Right lung (tissue), 5 donors: ENCODE results near the gene PAPLN. TPM values are rescaled to one million over a fixed set of nuclear protein-coding genes. Genes with fewer than 3 reads are reported as not detected.

Source experiments
- DNase-seq, 2 donors: peaks; one replicate each; pipeline ENCODE4 v3.0.0-alpha.2; 2013
- polyA plus RNA-seq, 5 donors: library from polyadenylated mRNA; unstranded; fragments of 120-200 nt; gene quantifications; one replicate each; pipeline versions ENCODE4 v1.2.1 to v1.2.3, GENCODE V29; 2013; ENCODE audit warnings: inconsistent platforms in 1 of 5, low replicate concordance in 1 of 5; ENCODE audit not compliant: insufficient read length in 5 of 5, insufficient read depth in 1 of 5

Gene PAPLN
- polyA plus RNA-seq, 5 donors: 7.6 to 15.9 (median 10.2) TPM

DNA sequence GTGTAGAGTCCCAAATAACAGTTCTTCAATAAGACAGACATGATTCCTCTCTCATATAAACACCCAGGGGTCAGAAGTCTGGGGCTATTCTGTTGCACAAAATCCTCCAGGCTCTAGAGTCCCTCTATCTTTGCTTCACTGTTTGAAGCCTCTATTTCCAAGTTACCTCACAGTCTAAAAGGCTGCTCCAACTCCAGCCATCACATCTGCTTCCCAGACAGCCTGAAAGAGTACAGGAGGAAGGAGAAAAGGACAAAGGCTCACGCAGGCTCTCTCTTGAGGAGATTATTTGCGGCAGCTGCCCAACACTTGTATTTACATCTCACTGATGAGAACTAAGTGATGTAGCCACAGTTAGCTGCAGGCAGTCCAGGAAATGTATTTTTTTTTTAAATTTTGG is 6.4 kb downstream of the PAPLN start:
- DNase-seq: no peak

DNA sequence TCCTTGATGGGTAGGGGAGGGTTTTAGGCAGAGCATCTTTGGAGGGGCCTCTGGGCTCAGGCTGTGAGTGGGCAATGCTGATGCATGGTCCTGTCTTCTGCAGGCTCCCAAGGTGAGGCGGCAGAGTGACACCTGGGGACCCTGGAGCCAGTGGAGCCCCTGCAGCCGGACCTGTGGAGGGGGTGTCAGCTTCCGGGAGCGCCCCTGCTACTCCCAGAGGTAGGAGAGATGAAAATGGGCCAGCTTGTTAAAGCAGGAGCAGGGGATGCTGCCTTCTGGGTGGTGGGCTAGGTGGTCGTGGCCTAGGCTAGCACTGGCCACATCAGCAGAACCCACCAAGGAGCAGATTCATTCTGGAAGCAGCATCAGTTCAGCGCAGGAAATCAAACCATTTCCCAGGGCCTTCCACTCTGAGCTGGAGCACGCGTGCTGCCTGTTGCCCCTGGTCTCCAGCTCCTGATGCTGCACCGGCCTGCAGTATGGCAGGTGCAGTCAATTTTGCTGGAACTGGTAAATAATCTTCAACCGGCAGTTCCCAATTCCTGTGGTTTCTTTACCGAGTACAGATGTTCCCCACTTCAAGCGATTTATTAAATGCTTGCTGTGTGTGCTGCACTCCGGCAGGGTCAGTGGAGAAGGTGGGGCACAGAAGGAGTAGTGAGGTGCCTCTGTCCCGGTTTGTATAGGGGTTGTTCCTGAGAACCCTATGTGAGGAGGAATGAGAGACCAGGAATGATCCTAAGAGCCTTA is 7.4 kb downstream of the PAPLN start:
- DNase-seq: no peak

DNA sequence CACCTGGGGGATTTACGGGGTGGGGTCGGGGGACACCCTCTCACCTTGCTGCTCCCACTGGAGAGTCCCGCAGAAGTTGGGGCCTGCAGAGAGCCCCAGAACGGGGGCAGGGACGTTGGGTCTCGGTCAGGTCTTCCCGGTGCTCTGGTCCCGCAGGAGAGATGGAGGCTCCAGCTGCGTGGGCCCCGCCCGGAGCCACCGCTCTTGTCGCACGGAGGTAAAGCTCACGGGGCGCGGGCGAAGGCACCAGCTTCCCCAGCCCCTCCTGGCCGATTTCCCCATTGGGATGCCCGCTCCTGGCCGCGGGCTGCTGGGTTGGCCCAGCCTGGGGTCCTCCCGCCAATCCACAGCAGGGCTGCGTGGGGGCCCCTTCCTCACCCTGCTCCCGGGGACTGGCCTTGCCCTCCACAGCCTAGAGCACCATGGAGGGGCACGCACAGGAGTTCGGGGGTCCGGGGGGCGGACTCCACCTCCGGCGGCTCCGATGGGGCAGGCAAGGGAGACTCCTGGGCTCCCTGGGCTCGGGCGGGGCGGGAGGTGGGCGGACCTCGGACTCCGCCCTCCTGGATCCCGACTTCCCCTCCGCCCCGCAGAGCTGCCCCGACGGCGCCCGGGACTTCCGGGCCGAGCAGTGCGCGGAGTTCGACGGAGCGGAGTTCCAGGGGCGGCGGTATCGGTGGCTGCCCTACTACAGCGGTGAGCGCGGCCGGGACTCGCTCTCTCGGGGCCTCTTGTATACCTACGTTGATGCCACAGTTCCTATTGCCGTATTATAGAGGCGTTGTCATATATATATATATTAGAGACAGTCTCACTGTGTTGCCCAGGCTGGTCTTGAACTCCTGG is 8.4 kb downstream of the PAPLN start:
- no peak for DNase-seq

DNA sequence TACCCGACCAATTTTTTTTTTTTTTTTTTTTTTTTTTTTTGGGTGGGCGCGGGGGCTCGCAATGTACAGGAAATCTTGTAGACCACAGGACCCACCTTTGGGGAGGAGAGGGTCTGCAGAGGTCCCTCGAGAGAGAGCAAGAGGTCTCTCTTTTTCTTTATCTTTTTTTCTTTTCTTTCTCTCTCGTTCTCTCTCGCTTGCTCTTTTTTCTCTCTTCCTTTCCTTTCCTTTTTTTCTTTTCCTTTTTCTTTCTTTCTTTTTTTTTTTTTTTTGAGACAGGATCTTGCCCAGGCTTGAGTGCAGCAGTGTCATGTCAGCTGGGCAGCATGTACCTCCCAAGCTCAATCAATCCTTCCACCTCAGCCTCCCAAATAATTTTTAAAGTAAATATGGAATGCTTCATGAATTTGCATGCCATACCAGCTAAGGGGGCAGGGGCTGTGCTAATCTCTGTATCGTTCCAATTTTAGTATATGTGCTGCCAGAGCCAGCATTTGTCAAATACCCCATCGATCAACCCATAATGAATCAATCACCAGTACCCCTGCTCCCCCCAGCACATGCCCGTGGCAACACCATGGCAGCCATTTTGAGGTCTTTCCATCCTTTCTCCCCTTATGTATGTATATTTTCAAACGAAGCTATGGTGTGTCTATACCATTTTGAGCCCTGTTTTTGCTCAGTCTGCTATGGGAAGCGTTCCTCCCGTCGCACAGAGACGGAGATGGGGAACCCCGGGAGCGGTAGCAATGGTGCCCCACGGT is 9.3 kb downstream of the PAPLN start:
- DNase-seq: no peak

DNA sequence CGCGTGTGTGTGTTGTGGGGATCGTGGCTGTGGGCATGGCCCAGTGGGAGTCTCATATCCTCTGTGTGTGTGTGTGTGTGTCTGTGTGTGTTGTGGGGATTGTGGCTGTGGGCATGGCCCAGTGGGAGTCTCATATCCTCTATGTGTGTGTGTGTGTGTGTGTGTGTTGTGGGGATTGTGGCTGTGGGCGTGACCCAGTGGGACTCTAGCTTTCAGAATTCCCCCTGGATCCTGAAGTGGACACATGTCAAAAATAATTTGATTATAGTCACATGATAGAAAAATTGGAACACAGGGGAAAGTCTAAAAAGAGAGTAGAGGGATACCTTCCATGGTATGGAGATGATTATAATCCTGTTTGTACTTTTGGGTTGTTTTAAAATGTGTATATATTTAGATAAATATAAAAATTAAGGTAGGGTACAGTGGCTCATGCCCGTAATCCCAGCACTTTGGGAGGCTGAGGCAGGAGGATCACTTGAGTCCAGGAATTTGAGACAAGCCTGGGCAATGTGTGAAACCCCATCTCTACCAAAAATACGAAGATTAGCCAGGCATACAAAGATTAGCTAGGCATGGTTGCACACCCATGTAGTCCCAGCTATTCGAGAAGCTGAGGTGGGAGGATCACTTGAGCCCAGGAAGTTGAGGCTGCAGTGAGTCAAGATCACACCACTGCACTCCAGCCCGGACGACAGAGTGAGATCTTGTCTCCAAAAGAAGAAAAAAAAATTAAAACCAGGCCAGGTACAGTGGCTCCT is 11.0 kb downstream of the PAPLN start:
- DNase-seq: no peak

DNA sequence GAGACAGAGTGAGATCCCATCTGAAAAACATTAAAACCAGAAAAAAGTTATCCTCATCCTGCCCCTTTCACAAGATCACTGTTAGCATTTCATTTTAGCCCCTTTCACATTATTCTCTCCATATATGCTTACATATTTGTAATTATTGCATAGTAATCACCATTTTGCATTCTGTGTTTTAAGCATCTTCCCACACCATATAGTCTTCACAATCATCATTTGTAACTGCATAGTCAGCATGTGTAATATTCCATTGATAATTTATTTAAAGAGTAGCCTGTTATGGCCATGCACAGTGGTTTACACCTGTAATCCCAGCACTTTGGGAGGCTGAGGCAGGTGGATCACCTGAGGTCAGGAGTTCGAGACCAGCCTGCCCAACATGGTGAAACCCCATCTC is 11.8 kb downstream of the PAPLN start:
- DNase-seq: no peak

DNA sequence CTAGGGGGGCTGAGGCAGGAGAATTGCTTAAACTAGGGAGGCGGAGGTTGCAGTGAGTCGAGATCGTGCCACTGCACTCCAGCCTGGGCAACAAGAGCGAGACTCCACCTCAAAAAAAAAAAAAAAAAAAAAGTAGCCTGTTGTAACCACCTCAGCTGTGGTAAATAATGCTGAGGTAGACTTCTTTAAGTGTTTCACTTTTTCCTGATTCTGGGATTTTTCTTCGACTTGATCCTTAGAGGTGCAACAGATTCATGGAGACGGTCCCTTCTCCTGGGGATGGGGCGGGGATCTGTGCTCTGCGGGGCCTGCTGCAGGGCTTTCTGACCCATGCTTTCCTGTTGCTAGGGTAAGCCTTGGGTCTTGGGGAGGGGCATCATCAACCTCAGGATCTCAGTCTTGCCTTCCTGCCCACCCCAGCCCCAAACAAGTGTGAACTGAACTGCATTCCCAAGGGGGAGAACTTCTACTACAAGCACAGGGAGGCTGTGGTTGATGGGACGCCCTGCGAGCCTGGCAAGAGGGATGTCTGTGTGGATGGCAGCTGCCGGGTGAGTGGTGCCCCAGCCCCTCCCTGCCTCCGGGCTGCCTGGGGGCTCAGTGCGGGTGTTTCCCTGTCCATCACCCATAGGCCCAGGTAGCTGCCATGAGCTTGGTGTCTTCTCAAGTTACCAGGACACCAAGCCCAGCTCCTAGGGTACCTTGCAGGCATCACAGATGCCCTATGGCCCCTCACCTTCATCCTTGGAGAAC is 12.4 kb downstream of the PAPLN start:
- DNase-seq: no peak

DNA sequence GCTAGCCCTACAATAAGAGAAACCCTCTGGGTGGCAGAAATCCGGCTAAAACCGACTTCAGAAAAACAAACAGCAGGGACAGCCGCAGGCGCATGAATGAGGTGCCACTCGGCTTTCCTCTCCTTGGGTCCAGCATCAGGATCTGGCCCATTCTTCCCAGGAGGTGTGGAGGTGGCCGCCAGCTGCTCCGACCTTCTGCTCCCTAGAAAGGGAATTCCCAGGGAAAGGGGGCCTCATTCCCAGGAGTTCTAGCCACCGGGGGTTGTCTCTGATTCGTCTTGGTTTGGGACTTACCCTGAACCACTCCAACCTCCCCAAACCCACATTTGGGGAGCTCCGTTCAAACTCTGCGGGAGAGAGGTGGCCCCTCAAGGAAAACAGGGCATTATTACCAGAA is 13.0 kb downstream of the PAPLN start:
- DNase-seq: no peak

DNA sequence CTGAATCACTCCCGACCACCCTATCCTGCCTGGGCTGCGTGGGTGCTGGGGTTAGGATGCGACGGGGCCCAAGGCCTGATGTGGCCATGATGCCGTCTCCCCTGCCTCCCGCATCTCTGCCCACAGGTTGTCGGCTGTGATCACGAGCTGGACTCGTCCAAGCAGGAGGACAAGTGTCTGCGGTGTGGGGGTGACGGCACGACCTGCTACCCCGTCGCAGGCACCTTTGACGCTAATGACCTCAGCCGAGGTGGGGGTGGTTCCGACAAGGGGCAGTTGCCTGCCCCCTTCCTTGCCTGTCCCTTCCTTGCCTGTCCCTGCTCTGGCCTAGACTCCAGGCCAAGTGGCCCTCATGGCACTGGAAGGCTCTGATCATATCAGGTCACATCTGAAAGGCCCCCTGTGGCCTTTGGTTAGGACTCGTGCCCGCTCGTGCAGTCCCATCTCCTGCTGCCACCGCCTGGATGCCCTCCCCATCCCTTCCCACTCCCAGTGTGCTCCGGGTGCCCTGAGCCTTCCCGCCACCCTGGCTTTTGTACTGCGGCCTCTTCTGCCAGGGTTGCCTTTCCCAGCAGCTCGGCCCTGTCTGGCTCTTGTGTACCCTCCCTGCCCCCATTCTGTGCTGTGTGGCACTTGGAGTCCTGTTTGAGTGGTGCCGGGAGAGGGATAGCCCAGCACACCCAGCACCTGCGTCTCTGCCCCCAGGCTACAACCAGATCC is 13.6 kb downstream of the PAPLN start:
- DNase-seq: no peak

DNA sequence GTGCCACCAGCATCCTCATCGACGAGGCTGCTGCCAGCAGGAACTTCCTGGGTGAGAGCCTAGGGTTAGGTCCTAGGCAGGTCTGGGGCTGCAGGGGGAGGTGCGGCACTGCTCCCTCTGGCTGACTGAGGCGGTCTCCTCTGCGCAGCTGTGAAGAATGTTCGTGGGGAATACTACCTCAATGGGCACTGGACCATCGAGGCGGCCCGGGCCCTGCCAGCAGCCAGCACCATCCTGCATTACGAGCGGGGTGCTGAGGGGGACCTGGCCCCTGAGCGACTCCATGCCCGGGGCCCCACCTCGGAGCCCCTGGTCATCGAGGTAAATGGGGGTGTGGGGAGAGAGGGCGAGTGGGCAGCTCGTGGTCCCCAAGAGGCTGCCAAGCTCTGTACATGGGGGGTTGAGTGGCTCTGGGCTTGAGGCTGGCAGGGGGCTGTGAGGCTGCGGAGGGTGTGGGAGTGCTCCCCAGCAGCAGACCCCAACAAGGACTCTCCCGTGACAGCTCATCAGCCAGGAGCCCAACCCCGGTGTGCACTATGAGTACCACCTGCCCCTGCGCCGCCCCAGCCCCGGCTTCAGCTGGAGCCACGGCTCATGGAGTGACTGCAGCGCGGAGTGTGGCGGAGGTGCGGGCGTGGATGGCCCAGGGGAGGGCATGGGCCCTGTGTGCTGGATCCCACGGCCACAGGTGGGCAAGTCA is 14.4 kb downstream of the PAPLN start:
- no peak for DNase-seq

DNA sequence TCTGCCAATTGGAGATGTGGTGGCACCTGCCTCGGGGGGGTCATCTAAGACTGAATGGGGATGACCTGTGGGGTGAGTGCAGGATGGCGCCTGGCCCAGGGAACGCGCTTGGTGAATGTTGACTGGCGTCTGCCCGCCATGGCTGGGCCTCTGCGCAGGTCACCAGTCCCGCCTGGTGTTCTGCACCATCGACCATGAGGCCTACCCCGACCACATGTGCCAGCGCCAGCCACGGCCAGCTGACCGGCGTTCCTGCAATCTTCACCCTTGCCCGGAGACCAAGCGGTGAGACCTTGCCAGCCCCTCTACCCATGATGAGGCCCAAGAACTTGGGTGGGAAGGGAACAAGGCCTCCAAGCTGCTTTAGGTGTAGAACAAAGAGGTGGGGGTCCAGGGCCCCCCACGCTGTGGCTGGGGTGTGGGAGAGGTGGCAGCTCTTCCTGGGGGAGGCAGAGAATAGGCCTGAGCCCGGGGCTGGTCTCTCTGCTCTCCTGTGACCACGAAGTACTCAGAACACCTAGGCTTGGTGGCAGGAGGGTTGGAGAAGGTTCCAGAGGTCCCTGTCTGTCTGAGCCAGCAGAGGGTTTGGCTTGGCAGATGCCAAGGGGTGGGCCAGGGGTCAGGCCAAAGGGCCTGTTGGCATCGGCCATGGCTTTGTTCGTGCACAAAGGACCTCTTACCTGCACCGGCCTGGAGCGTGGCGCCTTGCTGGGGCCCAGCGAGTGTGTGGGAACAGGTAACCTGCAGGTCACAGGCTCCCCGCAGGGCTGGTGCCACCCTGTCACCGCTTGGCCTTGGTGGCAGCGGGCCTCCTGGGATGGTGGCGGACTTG is 15.4 kb downstream of the PAPLN start:
- no peak for DNase-seq

DNA sequence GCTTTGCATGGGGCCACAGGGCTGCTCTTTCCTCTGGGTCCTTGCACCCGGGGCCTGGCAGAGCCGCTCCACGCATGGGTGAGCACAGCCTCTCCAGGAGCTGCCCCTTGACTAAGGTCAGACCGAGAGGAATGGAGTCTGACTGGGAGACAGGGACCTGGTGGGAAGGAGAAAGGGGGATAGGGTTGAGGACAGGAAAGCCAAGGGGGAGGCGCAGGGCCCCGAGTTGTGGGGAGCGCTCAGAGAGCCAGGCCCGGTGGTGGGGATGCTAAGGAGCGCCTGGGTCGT is 16.0 kb downstream of the PAPLN start:
- no peak for DNase-seq

DNA sequence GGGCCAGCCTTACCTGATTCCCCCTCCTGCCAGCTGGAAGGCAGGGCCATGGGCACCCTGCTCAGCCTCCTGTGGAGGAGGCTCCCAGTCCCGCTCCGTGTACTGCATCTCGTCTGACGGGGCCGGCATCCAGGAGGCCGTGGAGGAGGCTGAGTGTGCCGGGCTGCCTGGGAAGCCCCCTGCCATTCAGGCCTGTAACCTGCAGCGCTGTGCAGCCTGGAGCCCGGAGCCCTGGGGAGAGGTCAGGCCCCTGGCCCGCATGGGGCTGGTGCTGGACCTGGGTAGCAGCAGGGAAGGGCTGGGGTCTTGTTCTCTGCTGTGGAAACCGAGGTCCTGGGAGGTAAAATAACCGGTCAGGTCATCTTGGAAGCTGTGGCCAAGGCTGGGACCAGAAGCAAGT is 16.4 kb downstream of the PAPLN start:
- DNase-seq: no peak

DNA sequence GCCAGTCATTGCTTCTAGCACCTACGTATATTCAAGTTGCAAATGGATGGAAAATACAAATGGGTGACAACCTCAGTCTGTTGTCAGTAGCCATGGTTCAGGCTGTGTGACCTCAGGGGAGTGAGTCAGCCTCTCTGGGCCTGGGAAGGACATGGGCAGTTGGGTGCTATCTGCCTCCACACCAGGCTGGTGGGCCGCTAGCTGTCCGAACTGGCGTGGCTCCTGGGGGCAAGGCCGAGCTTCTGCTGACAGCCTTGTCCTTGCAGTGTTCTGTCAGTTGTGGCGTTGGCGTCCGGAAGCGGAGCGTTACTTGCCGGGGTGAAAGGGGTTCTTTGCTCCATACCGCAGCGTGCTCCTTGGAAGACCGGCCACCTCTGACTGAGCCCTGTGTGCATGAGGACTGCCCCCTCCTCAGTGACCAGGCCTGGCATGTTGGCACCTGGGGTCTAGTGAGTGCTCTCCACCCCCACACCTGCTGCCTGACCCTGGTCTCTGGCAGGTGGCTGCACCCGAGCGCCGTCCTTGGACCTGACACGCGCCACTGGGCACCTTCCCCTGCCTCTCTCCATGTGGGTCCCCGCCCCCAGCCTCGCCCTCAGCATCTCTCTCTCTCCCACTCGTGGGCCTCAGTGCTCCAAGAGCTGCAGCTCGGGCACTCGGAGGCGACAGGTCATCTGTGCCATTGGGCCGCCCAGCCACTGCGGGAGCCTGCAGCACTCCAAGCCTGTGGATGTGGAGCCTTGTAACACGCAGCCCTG is 17.1 kb downstream of the PAPLN start:
- DNase-seq: no peak

DNA sequence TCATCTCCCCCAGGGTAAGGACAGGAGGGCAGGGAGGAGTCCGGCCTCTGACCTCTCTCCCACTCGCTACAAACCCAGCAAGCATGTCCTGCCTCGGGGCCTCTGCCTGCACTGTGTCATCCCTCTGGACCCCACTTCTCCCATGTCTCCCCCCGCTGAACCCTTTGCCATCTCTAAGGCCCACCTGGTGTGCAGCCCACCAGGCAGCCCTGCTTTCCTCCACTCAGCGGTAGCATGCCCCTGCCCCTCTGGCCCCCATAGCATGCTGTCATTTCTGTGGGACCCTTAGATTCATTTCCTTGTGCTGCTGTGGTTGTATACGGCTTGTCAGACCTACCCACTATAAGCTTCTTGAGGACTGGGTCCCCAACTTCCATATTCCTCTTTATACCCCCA is 17.7 kb downstream of the PAPLN start:
- DNase-seq: no peak

DNA sequence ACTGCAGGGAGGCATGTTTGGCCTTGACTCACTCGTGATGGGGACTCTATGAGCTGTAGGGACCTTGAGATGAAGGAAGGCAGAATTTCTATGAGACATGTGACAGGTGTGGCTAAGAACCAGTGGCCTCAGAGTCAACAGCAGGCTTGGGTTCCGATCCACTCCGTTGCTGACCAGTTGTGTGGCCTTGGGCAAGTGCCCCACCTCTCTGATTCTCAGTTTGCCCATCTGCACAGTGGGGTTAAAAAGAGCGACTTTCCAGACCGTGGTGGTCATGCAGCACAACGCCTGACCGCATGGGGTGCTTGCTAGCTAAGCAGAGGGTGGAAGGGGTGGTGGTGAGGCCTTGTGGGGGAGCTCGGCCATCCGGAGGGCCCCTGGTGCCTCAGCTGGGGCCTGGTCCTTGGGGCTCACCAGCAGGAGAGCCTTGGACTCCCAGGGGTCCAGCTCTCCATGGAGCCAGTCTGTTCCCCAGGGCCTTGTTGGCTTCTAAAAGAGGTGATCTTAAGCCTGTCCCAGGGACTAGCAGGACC is 18.5 kb downstream of the PAPLN start:
- DNase-seq: no peak

DNA sequence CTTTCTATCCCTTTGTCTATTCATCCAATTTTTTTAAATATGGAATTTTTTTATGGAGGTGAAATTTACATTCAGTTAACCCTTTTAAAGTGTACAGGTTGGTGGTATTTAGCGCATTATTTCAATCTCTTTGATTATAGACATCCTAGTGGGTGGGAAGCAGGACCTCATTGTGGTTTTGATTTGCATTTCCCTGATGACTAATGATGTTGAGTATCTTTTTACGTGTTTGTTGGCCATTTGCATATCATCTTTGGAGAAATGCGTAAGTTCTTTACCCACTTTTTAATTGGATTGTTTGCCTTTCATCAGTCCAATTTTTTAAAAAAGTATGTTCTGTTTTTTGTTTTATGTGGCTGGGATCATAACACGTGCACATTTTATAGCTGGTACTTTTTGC is 20.8 kb downstream of the PAPLN start:
- no peak for DNase-seq
